HepG2 (cell line): Measurements from ENCODE around the gene TWNK. TPM values are rescaled to one million over a fixed set of nuclear protein-coding genes. Genes with fewer than 3 reads are reported as not detected.

ENCODE experiments used
- ARID2 ChIP-seq: sonication (generic); formaldehyde crosslinking; IDR thresholded peaks from 2 replicates; pipeline ENCODE4 v1.8.1; 2022; ENCODE audit warnings: mild to moderate bottlenecking, missing genetic modification reagents, borderline replicate concordance
- CREM ChIP-seq, 2 experiments: sonication (generic) in 1 of 2; formaldehyde crosslinking in 1 of 2; IDR thresholded peaks; 2 replicates each; pipeline versions ENCODE4 v1.4.0 to v1.6.1; 2016 to 2020; ENCODE audit warnings: antibody characterized with exemption in 1 of 2, mild to moderate bottlenecking in 1 of 2, missing genetic modification reagents in 1 of 2
- ELF3 ChIP-seq: IDR thresholded peaks from 2 replicates; pipeline ENCODE4 v1.6.1; 2016; ENCODE audit warnings: missing genetic modification reagents, missing compliant biosample characterization
- HNF4G ChIP-seq, 2 experiments: sonication (generic) in 1 of 2; formaldehyde crosslinking in 1 of 2; IDR thresholded peaks; 2 replicates each; pipeline versions ENCODE4 v1.4.0 to v1.6.1; 2011 to 2020; ENCODE audit warnings: borderline replicate concordance in 2 of 2, low read depth in 2 of 2, mild to moderate bottlenecking in 2 of 2, low read length in 1 of 2, missing genetic modification reagents in 1 of 2, moderate library complexity in 1 of 2
- HNRNPLL ChIP-seq: fragments of 200-400 bp; formaldehyde crosslinking; IDR thresholded peaks from 2 replicates; pipeline ENCODE4 v1.6.1; 2017; ENCODE audit warnings: mild to moderate bottlenecking, low read depth, low read length; ENCODE audit not compliant: poor library complexity, severe bottlenecking
- MXI1 ChIP-seq: IDR thresholded peaks from 3 replicates; pipeline ENCODE4 v1.6.1; 2012; ENCODE audit warnings: low read depth, low read length, inconsistent platforms, borderline replicate concordance
- MYNN ChIP-seq: sonication (generic); formaldehyde crosslinking; IDR thresholded peaks from 2 replicates; pipeline ENCODE4 v1.4.0; 2020; ENCODE audit warnings: mild to moderate bottlenecking, low read depth, missing genetic modification reagents
- NFE2 ChIP-seq: sonication (generic); formaldehyde crosslinking; IDR thresholded peaks from 2 replicates; pipeline ENCODE4 v1.4.0; 2020; ENCODE audit warnings: missing genetic modification reagents
- PHF5A ChIP-seq: IDR thresholded peaks from one replicate; pipeline ENCODE4 v1.6.1; 2018; ENCODE audit warnings: low read depth, missing genetic modification reagents; ENCODE audit not compliant: unreplicated experiment
- POLR2AphosphoS2 ChIP-seq: IDR thresholded peaks from 2 replicates; pipeline ENCODE4 v1.6.1; 2011; ENCODE audit warnings: low read depth, low read length, improper control_type of control experiment
- PRMT3 ChIP-seq: sonication (generic); formaldehyde crosslinking; IDR thresholded peaks from 2 replicates; pipeline ENCODE4 v1.8.1; 2022; ENCODE audit warnings: low read depth, mild to moderate bottlenecking, moderate library complexity, missing genetic modification reagents, borderline replicate concordance
- SNAI1 ChIP-seq: sonication (generic); formaldehyde crosslinking; IDR thresholded peaks from 2 replicates; pipeline ENCODE4 v1.5.0; 2020; ENCODE audit warnings: mild to moderate bottlenecking, missing genetic modification reagents, borderline replicate concordance
- U2AF2 ChIP-seq: fragments of 200-400 bp; formaldehyde crosslinking; IDR thresholded peaks from 2 replicates; pipeline ENCODE4 v1.6.1; 2017; ENCODE audit warnings: low read depth, mild to moderate bottlenecking, low read length
- ZNF530 ChIP-seq: sonication (generic); formaldehyde crosslinking; IDR thresholded peaks from 2 replicates; pipeline ENCODE4 v1.5.0; 2020; ENCODE audit warnings: low read depth, mild to moderate bottlenecking, missing genetic modification reagents
- ZNF619 ChIP-seq: sonication (generic); formaldehyde crosslinking; IDR thresholded peaks from 2 replicates; pipeline ENCODE4 v1.4.0; 2020; ENCODE audit warnings: mild to moderate bottlenecking, missing genetic modification reagents
- ZSCAN30 ChIP-seq: sonication (generic); formaldehyde crosslinking; IDR thresholded peaks from 2 replicates; pipeline ENCODE4 v1.5.0; 2020; ENCODE audit warnings: mild to moderate bottlenecking, missing genetic modification reagents
- polyA plus RNA-seq, 8 experiments: library from polyadenylated mRNA; depleted of rRNA in 3 of 8; stranded (reverse) in 7 of 8; unstranded in 1 of 8; fragments of >200 nt; fragmentation: Illumina TruSeq in 4 of 8; extraction: Trizol in 4 of 8; gene quantifications; 2 replicates each; pipeline versions ENCODE4 v1.2.1 to v1.2.3, GENCODE V29; 2011 to 2016; ENCODE audit warnings: low read depth in 4 of 8, missing spikeins in 1 of 8, mixed read lengths in 1 of 8; ENCODE audit not compliant: insufficient read depth in 1 of 8
- total RNA-seq, 5 experiments: library from RNA; depleted of rRNA; stranded (reverse); fragments of >200 nt; fragmentation: Illumina TruSeq; extraction: Trizol; gene quantifications; 2 replicates each; pipeline ENCODE4 v1.2.3, GENCODE V29; 2016; ENCODE audit warnings: low read depth in 1 of 5
- TF ChIP-seq, protein P1 (sequence below): sonication (generic); formaldehyde crosslinking; IDR thresholded peaks from 2 replicates; pipeline ENCODE4 v1.5.0; 2020; ENCODE audit warnings: missing genetic modification reagents
- TF ChIP-seq, protein P2 (sequence below): sonication (generic); formaldehyde crosslinking; IDR thresholded peaks from 2 replicates; pipeline ENCODE4 v1.4.0; 2020; ENCODE audit warnings: low read depth, missing genetic modification reagents
- TF ChIP-seq, protein P3 (sequence below): sonication (generic); formaldehyde crosslinking; IDR thresholded peaks from 2 replicates; pipeline ENCODE4 v1.4.0; 2020; ENCODE audit warnings: missing genetic modification reagents, mild to moderate bottlenecking, borderline replicate concordance
- TF ChIP-seq, protein P4 (sequence below): IDR thresholded peaks from 2 replicates; pipeline ENCODE4 v1.6.1; 2016; ENCODE audit warnings: low read depth, borderline replicate concordance

The TWNK gene
- total and polyA plus RNA-seq, 2 of the 13 experiments (the other 11 are each of a cell fraction or from before 2014, with no cell fraction given) = 10.7 to 16.5 TPM

DNA sequence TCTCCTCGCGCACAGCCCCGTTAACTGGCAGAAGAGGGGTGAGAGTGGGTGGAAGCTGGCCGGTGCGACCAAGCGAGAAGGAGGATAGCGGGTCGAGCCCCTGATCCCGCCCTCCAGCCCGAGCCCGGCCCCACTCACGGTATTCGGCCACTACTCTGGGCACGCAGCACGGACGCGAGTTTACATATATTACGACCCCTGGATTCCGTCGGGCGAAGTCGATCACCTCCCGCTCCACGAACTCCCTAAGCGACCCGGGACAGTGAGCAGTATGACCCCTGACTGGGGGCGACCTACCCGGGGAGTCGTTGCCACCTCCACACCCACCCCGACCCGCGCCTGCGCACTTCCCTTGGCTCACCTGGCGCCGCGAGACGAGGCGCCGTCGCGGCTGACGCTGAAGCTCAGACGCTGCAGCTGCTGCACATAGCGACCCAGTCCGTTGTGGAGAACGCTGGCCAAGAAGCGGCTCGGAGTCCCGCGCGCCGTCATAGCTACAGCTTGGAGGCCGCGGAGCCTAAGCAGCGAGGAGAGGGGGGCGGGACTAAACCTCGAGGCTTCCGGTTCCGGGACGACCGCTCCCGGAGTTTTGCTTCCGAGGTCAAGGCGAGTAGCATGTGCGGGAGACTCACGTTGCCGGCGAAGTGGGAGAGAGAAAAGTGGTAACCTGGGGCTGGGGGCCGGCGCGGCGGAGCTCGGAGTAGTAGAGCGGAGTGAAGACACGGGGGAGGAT lies at the start of gene TWNK, which contains the start of gene MRPL43 (continued):
- TF ChIP-seq, protein P1, sequence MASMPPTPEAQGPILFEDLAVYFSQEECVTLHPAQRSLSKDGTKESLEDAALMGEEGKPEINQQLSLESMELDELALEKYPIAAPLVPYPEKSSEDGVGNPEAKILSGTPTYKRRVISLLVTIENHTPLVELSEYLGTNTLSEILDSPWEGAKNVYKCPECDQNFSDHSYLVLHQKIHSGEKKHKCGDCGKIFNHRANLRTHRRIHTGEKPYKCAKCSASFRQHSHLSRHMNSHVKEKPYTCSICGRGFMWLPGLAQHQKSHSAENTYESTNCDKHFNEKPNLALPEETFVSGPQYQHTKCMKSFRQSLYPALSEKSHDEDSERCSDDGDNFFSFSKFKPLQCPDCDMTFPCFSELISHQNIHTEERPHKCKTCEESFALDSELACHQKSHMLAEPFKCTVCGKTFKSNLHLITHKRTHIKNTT = no peak
- TF ChIP-seq HNF4G (IDR thresholded peaks at IDR 0.05; ENCODE audit: borderline replicate concordance, low read depth, low read length) (no peak), HNF4G (CRISPR knock-in tag; IDR thresholded peaks at IDR 0.05; ENCODE audit: borderline replicate concordance, low read depth) (no peak; the same call in 1 of the 2 replicates), PHF5A (CRISPR knock-in tag) (no peak), MXI1 (peak; percentile 98), PRMT3 (no peak), ZNF619 (CRISPR knock-in tag) (peak; percentile 91), ZSCAN30 (CRISPR knock-in tag) (no peak), U2AF2 (no peak), NFE2 (CRISPR knock-in tag) (no peak), POLR2AphosphoS2 (0 out of 2 replicates have a peak, but pooled peaks have one; percentile 43), ELF3 (no peak; the same call in 1 of the 2 replicates), SNAI1 (peak; percentile 35; the same call in 1 of the 2 replicates), ARID2 (CRISPR knock-in tag) (peak; percentile 88; the same call in 1 of the 2 replicates), CREM (IDR thresholded peaks at IDR 0.05) (peak; percentile 70), CREM (CRISPR knock-in tag; IDR thresholded peaks at IDR 0.05) (no peak), ZNF530 (CRISPR knock-in tag) (no peak), MYNN (0 out of 2 replicates have a peak, but pooled peaks have one; percentile 34), HNRNPLL (no peak)
- TF ChIP-seq, protein P2, sequence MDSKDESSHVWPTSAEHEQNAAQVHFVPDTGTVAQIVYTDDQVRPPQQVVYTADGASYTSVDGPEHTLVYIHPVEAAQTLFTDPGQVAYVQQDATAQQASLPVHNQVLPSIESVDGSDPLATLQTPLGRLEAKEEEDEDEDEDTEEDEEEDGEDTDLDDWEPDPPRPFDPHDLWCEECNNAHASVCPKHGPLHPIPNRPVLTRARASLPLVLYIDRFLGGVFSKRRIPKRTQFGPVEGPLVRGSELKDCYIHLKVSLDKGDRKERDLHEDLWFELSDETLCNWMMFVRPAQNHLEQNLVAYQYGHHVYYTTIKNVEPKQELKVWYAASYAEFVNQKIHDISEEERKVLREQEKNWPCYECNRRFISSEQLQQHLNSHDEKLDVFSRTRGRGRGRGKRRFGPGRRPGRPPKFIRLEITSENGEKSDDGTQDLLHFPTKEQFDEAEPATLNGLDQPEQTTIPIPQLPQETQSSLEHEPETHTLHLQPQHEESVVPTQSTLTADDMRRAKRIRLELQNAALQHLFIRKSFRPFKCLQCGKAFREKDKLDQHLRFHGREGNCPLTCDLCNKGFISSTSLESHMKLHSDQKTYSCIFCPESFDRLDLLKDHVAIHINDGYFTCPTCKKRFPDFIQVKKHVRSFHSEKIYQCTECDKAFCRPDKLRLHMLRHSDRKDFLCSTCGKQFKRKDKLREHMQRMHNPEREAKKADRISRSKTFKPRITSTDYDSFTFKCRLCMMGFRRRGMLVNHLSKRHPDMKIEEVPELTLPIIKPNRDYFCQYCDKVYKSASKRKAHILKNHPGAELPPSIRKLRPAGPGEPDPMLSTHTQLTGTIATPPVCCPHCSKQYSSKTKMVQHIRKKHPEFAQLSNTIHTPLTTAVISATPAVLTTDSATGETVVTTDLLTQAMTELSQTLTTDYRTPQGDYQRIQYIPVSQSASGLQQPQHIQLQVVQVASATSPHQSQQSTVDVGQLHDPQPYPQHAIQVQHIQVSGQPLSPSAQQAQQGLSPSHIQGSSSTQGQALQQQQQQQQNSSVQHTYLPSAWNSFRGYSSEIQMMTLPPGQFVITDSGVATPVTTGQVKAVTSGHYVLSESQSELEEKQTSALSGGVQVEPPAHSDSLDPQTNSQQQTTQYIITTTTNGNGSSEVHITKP (CRISPR knock-in tag) = no peak
- TF ChIP-seq, protein P3, sequence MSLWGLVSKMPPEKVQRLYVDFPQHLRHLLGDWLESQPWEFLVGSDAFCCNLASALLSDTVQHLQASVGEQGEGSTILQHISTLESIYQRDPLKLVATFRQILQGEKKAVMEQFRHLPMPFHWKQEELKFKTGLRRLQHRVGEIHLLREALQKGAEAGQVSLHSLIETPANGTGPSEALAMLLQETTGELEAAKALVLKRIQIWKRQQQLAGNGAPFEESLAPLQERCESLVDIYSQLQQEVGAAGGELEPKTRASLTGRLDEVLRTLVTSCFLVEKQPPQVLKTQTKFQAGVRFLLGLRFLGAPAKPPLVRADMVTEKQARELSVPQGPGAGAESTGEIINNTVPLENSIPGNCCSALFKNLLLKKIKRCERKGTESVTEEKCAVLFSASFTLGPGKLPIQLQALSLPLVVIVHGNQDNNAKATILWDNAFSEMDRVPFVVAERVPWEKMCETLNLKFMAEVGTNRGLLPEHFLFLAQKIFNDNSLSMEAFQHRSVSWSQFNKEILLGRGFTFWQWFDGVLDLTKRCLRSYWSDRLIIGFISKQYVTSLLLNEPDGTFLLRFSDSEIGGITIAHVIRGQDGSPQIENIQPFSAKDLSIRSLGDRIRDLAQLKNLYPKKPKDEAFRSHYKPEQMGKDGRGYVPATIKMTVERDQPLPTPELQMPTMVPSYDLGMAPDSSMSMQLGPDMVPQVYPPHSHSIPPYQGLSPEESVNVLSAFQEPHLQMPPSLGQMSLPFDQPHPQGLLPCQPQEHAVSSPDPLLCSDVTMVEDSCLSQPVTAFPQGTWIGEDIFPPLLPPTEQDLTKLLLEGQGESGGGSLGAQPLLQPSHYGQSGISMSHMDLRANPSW (CRISPR knock-in tag) = no peak; the same call in 1 of the 2 replicates
- TF ChIP-seq, protein P4, sequence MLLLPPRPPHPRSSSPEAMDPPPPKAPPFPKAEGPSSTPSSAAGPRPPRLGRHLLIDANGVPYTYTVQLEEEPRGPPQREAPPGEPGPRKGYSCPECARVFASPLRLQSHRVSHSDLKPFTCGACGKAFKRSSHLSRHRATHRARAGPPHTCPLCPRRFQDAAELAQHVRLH (CRISPR knock-in tag) = no peak; the same call in 1 of the 2 replicates
